Ishikawa (cell line): ENCODE results near the gene CAND1.

ENCODE experiments used
- CEBPB ChIP-seq: IDR thresholded peaks from 2 replicates; pipeline ENCODE4 v1.6.1; 2012
- FOXM1 ChIP-seq: IDR thresholded peaks from 2 replicates; pipeline ENCODE4 v1.6.1; 2012; ENCODE audit warnings: low read depth, borderline replicate concordance
- RAD21 ChIP-seq: IDR thresholded peaks from 2 replicates; pipeline ENCODE4 v1.6.1; 2012; ENCODE audit warnings: low read depth
- REST ChIP-seq: IDR thresholded peaks from 2 replicates; pipeline ENCODE4 v1.6.1; 2012; ENCODE audit warnings: low read depth, mild to moderate bottlenecking
- TAF1 ChIP-seq: IDR thresholded peaks from 2 replicates; pipeline ENCODE4 v1.6.1; 2012; ENCODE audit warnings: low read depth, mild to moderate bottlenecking
- TCF12 ChIP-seq: IDR thresholded peaks from 2 replicates; pipeline ENCODE4 v1.6.1; 2012; ENCODE audit warnings: low read depth
- YY1 ChIP-seq: IDR thresholded peaks from 2 replicates; pipeline ENCODE4 v1.6.1; 2012; ENCODE audit warnings: low read depth
- ZBTB7A ChIP-seq: IDR thresholded peaks from 2 replicates; pipeline ENCODE4 v1.6.1; 2012; ENCODE audit warnings: low read depth

- TF ChIP-seq ZBTB7A (no peak), REST (no peak), FOXM1 (no peak), CEBPB (no peak), TAF1 (no peak), TCF12 (no peak), YY1 (no peak), RAD21 (no peak)
Observed at GRCh38 chr12:67256649-67257048, 12.5 kb upstream of the CAND1 start.
